SHP77 (cell line): ENCODE data around the gene EME2.
A peak's percentile ranks its signal among the peaks of the same experiment; 100 is the strongest.

ENCODE experiments used
- DNase-seq, 2 experiments: peaks; one replicate each; lab custom pipeline; 2025; lab: John Stamatoyannopoulos, UW

Gene EME2

GRCh38 chr16:1818873-1819525, 46.4 kb downstream of the EME2 start:
- DNase-seq = no peak

DNA sequence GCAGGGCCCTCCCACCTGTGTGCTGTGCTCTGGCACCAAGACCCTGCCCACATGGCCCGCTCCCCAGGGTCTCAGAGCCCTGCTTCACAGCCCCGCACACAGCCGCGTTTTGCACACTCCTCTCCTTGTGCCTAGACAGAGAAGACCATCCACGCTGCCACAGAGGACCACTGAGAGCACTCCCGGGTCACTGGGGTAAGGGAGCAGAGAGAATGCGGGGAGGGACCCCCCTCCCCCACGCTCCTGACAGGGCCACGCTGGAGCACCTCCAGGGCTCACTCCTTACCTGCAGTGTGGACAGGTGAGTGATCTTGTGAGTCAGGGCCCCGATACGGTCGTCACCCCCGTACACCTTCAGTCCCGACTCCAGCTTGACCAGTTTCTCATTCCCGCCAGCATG, 47.0 kb downstream of the EME2 start:
- no peak for DNase-seq

DNA sequence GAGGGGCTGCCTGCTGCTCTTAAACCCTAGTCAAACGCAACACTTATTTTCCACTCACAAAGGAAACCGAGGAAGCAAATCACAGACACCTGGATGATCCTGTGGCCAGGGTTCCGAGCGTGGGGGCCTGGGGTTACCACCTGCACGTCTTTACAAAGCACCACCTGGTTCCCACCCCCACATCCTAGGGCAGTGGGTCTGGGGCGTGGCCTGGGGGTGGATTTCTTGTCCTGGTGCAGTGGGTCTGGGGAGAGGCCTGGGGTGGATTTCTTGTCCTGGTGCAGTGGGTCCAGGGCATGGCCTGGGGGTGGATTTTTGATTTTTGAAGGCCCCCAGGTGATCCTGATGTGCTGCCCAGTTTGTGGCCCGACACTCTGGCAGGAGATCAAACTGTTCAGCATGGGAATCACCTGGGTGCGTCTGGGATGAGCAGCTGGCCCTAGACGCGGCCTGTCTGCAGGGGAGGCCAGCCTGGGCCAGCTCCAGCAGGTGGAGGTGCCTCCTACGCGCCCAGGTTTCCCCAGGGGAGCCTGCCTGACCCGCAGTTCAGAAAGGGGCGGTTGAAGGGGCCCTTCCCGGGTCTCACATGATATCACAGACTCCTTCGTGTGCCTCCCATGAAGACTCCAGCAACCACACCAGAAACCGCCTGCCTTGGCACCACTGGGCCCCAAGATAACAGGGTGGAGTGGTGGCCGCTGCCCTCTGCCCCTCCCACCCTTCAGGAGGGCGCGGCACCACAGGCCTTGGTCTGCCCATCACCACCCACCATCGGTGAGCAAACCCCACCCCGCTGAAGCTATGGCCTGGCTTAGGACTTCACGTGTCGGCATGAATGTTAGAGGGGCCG, 47.7 kb downstream of the EME2 start:
- DNase-seq = no peak

- no peak for DNase-seq
Observed at GRCh38 chr16:1820946-1821290, 48.3 kb downstream of the EME2 start.

- DNase-seq = no peak
Observed at GRCh38 chr16:1821861-1822611, 49.4 kb downstream of the EME2 start.

DNA sequence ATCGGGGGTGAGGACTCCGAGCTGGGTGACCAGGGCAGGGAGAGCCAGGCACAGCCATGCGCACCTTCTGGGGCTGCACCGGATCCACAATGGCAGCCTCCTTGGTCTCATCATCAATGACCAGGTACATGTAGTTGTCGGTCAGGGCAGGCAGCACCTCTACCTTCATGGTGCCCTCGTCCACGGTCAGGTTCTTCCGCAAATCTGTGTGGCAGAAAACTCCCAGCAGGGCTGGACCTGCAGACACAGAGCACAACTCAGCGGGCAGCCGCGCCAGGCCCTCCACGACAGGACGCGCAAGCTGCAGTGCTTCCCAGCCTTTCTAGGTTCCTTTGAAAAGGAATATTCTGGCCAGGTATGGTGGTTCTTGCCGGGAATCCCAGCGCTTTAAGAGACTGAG, 50.2 kb downstream of the EME2 start:
- no peak for DNase-seq

DNA sequence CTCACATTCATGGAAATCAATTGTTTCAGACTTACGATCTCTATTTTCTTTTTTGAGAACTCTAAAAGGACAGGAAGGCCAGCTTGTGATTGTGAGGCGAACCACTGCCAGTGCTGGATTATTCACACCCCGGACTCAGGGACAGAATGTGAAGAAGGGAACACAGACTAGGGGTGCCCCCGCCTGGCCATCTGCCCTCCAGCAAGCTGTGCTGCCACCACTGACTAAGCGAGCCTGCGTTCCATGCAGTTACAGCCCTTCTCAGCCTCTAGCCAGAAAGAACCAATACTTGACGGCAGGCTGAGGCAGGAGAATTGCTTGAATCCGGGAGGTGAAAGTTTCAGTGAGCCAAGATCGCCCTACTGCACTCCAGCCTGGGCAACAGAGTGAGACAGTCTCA, 51.2 kb downstream of the EME2 start:
- DNase-seq = peak in 1 of 2 experiments; percentile 4

DNA sequence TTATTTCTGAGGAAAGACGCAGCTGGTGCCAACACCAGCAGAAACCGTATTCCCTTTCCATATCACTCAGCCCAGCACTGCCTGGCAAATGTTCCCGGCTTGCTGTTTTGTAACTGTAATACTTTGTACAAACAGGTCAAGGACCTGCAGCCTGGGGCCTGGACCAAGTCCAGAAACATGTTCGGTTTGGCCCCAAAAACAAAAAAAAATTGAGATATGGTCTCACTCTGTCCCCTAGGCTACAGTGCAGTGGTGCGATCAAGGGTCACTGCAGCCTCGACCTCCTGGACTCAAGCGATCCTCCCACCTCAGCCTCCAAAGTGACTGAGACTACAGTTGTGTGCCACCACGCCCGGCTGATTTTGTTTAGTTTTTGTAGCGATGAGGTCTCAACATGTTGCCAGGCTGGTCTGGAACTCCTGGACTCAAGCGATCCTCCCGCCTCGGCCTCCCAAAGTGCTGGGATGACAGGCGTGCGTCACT, 52.8 kb downstream of the EME2 start:
- DNase-seq = no peak
